NCI-H526 treated with DMSO at 0.1 percent for 48 hours (cell line): ENCODE data around the gene PIP.
"Not testable (repeated sequence)": the region's sequence is repeated elsewhere in the genome, so short reads cannot be mapped to it uniquely, and the experiment has no call there.

ENCODE experiments used
- DNase-seq: peaks from one replicate; lab custom pipeline; 2025; lab: John Stamatoyannopoulos, UW

Gene PIP

GRCh38 chr7:143177374-143178119 is 45.7 kb downstream of the PIP start:
- DNase-seq, result no peak

DNA sequence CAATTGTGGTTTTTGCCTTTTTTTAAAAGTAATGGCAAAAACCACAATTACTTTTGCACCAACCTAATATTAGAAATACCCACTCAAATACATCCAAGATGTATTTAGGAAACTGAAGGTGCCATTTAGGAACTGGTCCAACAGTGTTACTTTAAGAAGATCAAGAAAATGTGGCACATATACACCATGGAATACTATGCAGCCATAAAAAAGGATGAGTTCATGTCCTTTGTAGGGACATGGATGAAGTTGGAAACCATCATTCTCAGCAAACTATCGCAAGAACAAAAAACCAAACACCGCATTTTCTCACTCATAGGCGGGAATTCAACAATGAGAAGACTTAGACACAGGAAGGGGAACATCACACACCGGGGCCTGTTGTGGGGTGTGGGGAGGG is 48.9 kb downstream of the PIP start:
- DNase-seq, result not testable (repeated sequence)

DNA sequence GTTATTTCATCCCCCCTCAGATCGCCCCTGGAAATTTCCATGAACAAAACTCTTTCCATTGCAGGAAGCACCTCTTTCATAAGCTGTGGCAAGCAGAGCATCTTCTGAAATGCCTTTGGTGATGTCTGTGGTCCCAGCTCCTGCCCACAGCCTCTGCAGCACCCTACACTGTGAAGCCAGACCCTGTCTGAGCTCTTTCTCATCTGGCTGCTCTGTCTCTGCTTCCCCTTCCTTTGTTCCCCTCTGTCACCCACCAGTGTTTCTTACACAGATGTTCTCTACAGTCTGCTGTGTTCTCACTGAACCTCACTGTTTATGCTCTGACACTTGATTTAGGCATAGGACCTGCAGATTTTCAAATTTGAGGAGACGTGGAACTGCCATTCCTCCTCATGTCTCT is 49.5 kb downstream of the PIP start:
- no peak for DNase-seq

GRCh38 chr7:143183024-143183423 is 51.1 kb downstream of the PIP start, which contains the start of gene TAS2R39:
Gene TAS2R39 (plus strand): TSS chr7:143183419. CDS start chr7:143183419, 0 bp downstream.
- DNase-seq, result no peak

- no peak for DNase-seq
These were observed 53.7 kb downstream of the PIP start for GRCh38 chr7:143185551-143185950.

DNA sequence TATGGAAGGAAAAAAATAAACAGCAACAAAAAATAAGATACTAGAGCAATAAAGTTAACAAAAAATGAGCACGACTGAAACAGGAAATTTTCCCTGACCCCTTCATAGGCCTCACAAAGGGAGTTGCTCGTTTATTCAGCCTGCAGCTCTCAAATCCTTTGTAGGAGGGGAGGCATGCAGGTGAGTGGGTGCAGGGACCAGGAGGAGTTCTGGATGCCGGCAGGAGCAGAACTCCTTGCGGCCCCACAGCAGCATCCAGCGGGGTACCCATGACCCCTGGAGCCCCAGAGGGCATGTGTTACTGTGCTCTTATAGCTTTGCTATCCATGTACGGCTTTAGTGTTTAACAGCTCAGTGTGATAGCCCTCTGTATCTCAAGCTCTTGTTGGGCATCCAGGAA is 57.1 kb downstream of the PIP start:
- no peak for DNase-seq
